GM15510 (cell line): ENCODE data around the gene PLXNC1.
A peak's percentile ranks its signal among the peaks of the same experiment; 100 is the strongest.

Source experiments
- POLR2A ChIP-seq: IDR thresholded peaks from 3 replicates; pipeline ENCODE4 v1.6.1; 2011; ENCODE audit warnings: borderline replicate concordance; ENCODE audit not compliant: insufficient read length; ENCODE audit errors: extremely low read depth

Gene PLXNC1

GRCh38 chr12:94198872-94199271, 50.5 kb downstream of the PLXNC1 start:
- TF ChIP-seq POLR2A = no peak

DNA sequence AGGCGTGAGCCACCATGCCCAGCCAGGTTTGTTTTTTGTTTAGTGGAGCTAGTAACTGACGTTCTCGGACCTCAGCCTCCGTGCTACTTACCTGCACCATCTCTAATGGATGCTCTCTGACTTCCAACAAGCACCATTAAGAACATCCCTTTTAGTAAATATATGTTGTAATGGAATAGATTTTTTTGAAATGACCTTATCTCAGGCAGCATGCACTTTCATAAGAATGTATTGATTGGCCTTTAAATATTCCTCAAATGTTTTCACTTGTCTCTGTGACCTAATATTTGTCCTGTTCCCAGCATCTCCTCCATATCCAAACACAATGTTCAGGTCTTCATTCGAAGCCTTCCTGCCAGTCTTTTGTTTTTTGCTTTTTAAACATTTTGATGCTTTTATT, 51.7 kb downstream of the PLXNC1 start:
- TF ChIP-seq POLR2A = no peak

DNA sequence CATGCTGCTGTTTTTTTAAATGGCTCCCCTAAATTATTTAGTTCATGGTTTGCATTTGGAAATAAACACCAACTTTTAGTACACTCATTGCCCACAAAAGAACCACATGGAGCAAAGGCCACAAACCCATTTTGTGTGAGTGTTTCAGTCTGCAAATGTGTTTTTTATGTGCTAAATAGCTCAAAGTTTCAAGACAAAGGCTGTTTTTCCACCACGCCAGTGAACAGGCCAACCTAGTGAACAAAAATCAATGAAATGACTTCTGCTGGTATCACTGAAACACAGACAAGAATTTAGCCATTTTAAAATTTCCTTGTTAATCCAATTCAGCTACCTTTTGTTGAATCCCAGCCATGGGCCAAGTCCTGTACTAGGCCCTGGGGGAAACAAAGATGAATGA, 52.3 kb downstream of the PLXNC1 start:
- no peak for TF ChIP-seq POLR2A

DNA sequence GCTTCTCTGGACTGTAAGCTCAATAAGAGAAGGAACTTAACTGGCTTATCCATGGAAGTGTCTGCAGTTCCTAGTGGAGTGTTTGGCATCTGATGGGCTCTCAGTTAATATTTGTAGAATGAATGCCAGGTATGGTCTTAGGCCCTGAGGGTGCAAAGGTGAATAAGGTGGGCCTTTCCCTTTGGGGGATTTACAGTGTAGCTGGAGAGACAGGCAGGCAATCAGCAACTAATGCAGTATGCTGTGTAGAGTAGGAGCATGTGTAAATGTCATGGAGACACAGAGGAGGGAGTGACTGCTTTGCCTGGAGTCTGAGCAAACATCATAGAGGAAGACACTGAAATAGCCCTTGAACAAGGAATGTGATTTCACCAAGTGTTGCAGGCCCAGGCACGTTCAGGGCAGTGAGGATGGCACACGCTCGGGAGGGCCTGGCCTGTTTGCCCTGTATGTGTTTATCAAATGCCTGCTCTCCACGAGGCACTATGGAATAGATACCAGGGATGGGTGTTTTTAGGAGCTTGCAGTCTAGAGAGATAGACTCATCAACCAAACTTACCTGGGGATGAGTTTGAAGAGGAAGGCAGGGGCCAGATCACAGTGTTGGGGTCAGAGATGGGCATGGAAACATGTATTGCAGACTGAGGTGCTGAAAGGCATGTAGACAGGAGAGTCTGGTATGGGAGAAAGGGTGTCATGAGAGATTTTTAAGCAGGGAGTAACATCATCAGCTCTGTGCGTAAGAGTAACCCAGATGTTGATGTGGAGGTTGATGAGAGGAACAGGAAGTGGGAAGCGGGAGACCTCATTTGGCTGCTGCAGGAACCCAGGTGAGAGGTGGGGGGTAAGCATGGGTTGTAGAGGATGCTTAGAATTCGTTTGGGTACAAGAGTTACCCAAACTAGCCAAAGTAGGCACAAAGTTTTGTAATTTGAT, 54.1 kb downstream of the PLXNC1 start:
- no peak for TF ChIP-seq POLR2A

- no peak for TF ChIP-seq POLR2A
Measured at GRCh38 chr12:94203181-94203546, 54.8 kb downstream of the PLXNC1 start.

- TF ChIP-seq POLR2A = no peak
Measured at GRCh38 chr12:94203796-94204195, 55.4 kb downstream of the PLXNC1 start.

DNA sequence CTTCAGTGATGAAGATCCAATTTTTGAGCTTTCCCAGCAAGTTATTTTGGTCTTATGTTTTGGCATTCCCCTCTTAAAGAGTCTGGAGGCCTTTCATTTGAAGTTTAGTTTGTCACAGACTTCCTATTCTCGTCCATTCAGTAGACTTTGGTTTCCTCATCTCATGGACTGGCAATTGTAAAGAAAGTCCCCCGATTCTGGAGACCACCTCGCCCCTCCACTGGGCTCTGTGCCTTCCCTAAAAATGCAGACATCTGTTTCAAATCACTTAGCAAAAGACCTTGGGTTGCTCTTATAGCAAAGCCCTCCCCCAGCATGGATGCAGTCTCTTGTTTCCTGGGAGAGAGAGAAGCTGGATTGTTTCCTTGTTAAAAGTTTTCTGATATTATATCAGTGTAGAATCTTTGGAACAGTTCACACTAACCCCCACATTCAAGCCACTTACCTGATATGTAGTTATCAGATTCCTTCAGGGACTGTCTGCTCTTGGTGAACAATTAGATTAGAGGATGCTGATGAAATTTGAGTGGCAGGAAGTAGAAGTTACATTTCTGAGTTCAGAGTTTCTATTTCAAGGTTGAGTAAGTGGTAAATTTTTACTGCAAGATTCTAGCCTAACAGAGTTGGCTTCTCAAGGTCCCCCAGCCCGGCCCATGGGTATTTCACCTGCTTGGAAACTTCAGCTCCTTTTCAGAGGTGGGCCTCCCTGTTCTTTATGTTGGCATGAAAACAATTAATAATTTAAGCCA, 56.3 kb downstream of the PLXNC1 start:
- TF ChIP-seq POLR2A = no peak

- no peak for TF ChIP-seq POLR2A
Measured at GRCh38 chr12:94205822-94206221, 57.4 kb downstream of the PLXNC1 start.

GRCh38 chr12:94206886-94207285, 58.5 kb downstream of the PLXNC1 start:
- no peak for TF ChIP-seq POLR2A

DNA sequence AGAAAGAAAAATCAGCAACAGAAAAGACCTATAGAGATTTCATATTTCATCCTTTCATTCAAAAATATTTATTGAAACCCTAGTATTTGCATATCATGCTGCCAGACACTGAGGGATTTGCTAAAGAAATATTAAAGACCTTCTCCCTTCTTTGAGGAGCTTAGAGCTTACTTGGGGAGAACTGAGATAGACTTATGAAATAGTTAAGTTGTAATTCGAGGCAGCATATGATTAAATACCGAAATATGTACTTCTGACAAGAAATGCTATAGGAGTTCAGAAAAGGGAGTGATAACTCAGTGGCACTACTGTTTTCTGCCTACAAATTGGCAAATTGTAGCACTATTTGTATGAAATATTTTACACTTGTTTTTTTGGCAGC, 59.1 kb downstream of the PLXNC1 start:
- TF ChIP-seq POLR2A = no peak

DNA sequence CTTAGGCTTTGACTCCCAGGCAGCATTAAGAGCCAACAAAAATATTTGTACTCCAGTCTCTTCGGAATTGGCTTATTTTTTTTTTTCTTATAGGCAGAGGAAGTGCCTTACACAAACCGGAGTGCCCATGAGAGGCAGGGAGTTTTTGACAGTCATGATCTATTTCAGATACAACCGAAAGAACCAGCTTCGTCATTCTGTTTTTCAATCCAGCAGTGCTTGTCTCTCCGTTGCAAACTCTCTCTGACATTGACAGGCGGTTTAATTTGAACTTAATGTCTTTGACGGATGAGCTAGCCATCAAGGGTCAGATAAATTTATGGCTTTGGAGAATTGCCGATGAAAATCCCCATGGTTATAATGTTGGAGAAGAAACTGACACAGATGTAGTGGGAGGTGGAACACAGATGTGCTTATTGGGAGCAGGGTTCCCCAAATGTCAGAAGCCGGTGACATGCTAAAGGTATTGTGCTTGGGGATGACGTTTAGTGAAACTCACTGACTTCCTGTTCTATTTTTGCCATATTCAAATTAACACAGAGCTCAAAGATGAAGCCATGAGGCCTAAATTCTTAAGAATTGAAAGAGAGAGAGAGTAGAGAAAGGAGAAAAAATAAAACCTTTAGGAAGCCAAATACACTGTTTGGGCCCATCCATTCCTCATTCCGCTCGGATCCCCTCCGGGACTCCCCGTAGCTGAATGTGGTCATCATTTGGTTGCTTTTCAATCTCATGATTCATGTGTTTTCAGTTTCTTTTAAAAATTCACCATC, 59.7 kb downstream of the PLXNC1 start:
- peak; percentile 38 for TF ChIP-seq POLR2A

DNA sequence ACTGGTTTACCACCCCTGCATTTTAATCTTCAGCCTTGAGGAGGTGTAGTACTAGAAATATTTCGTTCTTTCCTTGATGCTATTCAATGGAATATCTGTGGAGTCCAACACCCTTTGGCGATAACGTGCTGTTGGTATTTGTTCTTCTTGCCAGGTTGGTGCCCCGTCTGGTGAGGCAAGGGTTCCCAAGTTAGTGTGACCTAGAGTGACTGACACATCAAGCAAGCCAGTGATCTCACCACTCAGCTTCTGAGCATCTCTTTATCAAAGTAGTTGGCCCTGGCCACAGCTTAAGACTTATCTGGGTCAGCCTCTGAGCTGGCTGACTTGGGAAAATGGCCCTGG, 60.2 kb downstream of the PLXNC1 start:
- TF ChIP-seq POLR2A = peak; percentile 19

- TF ChIP-seq POLR2A = no peak
Measured at GRCh38 chr12:94209240-94209639, 60.9 kb downstream of the PLXNC1 start.

GRCh38 chr12:94211021-94211420, 62.6 kb downstream of the PLXNC1 start:
- no peak for TF ChIP-seq POLR2A

DNA sequence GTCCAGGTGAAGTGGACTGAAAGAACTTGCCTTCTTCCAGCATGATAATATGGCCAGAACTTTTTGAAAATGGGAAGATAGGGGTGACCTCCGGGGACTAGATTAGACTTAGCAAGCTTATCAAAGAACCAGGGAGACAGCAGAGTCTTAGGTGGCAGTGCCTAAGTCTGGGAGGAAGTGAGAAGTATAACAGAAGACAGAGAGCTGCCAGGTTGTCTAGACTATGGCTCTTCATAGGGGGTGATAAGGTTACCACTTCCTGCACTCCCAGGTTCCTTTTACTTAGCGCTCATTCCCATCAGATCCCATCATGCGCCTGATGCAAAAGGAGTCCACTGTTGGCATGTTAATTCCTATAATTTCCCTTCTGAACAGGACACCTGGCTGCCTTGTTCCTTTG, 69.9 kb downstream of the PLXNC1 start:
- no peak for TF ChIP-seq POLR2A
